DOHH2 (cell line): Measurements from ENCODE around the gene CPLANE2.

Experiments used
- CTCF ChIP-seq: fragments of 200-600 bp; sonication (generic); IDR thresholded peaks from one replicate; pipeline ENCODE4 v1.5.1; 2014; ENCODE audit warnings: antibody characterized with exemption, mild to moderate bottlenecking, low read depth, low read length; ENCODE audit not compliant: poor library complexity, severe bottlenecking
- EZH2phosphoT487 ChIP-seq: fragments of 200-600 bp; sonication (generic); IDR thresholded peaks from 2 replicates; pipeline ENCODE4 v1.6.1; 2017; ENCODE audit warnings: borderline replicate concordance, mild to moderate bottlenecking, antibody characterized with exemption, low read length, moderate library complexity, mixed read lengths

- TF ChIP-seq CTCF, result no peak
- no peak for TF ChIP-seq EZH2phosphoT487
Observed at GRCh38 chr1:16195518-16195905, 41.5 kb downstream of the CPLANE2 start.
